Measurements from ENCODE around the gene WDR91.
"Not testable (repeated sequence)": the region's sequence is repeated elsewhere in the genome, so short reads cannot be mapped to it uniquely, and the experiment has no call there.

The WDR91 gene

GRCh38 chr7:135233570-135233969 lies 22.2 kb upstream of the WDR91 start, which contains the start of gene STRA8:
Gene STRA8, plus strand, starts transcription at chr7:135233838. Its CDS starts 6,687 bp downstream, at chr7:135240525.
- no peak for DNase-seq

GRCh38 chr7:135232720-135233119 lies 21.4 kb upstream of the WDR91 start:
- DNase-seq: no peak

DNA sequence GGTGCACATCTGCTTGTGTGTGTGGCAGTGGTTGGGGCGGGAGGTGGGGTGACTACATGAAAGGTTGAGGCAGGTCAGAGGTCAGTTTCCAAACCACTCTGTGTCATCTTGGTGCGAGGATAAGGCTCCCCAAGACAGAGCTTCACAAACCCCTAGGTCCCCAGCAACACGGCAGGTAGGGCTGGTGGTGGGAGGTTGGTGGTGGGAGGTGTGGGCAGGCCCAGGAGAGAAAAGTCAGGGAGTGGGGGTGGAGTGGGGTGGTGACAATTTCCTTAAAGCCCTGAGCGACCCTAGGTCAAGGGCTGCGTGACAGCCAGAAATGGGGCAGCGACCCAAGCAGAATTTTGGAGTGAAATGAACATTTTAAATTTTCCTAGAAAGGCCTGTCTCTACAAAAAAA lies 20.8 kb upstream of the WDR91 start:
- no peak for DNase-seq

DNA sequence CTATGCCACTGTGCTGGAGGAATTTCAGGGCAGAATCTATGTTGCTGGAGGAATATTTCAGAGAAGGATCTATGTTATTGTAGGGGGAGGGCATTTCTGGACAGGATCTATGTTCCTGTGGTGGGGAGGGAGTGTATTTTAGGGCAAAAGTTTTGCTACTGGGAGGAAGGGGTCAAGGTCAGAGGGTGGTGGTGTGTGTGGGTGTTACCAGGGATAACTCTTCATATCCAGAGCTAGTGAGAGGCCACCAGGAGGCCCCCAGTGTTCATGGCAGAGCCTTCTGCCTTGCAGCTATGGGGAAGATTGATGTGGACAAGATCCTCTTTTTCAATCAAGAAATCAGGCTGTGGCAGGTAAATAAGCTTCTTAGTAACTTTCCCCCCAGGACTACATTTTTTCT lies 20.4 kb upstream of the WDR91 start:
- no peak for DNase-seq

DNA sequence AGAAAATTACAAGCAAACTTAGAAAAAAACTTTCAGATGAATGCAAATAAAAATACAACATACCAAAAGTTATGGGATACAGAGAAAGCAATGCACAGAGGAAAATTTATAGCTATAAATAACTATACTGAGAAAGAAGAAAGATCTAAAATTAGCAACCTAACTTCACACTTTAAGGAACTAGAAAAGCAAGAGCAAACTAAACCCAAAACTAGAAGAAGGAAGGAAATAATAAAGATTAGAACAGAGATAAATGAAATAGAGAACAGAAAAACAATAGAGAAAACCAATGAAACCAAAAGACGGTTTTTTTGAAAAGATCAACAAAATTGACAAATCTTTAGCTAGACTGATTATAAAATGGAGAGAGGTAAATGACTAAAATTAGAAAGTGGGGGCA lies 12.7 kb upstream of the WDR91 start:
- DNase-seq: no peak

GRCh38 chr7:135217645-135218509 lies 6.6 kb upstream of the WDR91 start:
- DNase-seq: no peak

DNA sequence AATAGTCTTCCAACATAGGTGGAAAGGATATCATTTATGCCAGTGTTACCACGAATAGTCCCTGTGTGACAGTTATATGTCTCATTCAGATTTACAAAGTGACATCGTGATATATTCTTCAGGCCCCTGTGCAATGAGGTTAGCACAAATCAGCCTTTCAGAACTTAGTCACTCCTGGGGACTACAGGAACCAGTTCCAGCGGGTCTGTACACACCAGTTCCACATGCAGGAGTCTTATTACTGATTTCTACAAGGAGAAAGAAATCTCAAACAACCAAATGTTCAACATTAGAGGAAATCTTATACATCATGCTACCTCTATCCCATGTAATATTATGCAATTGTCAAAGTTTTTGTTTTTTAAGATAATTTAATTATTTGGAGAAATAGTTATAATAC lies 4.4 kb upstream of the WDR91 start:
- DNase-seq: no peak

- DNase-seq: no peak
These were observed 3.9 kb upstream of the WDR91 start for GRCh38 chr7:135215180-135215579.

DNA sequence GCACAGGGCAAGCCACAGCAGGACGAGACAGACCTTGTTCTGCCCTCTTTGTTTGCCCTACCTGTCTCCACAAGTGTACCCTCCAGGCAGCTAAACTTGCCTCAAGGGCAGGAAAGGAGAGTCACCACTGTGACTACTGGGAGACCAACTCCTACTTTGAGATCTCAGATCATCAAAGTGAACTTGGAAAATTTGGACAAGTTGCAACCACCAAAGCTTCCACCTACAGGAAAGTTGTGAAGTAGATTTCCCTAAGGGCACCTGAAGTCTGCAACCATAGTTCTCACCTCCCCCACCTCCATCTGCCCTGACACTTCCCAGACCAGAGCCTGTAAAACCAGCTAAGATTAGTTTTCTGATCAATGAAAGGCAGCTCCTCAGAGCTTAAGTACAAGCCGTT lies 2.5 kb upstream of the WDR91 start:
- DNase-seq: no peak

- DNase-seq: not testable (repeated sequence)
These were observed 790 bp upstream of the WDR91 start for GRCh38 chr7:135211946-135212685.

DNA sequence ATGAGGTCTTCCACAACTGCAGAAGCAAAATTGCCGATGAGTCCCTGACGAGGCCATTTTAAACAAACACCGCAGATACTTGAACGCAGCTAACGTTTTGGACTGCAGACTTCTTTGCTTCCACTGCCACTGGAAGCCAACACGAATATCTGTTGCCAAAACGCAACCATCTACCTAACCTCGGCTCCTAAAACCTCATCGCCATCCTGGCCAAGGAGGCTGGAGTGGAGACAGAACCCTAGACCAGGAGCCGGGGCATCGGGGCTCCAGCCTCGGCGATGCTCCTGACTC lies 493 bp downstream of the WDR91 start:
- no peak for DNase-seq

GRCh38 chr7:135209225-135209834 lies 2.0 kb downstream of the WDR91 start:
- DNase-seq: no peak

GRCh38 chr7:135208102-135208793 lies 3.1 kb downstream of the WDR91 start:
- no peak for DNase-seq

- DNase-seq: no peak
These were observed 3.8 kb downstream of the WDR91 start for GRCh38 chr7:135207406-135208101.

DNA sequence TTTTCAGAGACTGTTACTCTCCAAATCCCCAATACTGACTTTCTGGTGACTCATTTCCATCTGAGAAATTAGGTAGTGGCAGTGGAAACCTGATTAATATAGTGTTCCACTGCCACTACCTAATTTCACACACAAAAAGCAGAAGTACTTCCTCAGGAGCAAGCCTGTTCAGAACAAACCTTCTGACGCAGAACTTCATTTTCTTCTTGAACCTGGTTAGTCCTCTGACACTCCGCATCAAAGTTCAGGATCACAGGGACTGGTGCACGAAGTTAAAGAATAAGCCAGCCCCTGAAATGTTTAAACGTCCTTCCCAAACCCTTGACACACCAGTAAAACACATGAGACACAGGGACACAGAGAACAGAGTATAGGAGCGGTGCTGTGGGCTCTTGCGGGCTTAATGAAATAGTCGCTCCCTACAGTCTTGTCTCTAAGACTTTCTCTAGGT lies 4.4 kb downstream of the WDR91 start:
- no peak for DNase-seq

- no peak for DNase-seq
These were observed 5.5 kb downstream of the WDR91 start for GRCh38 chr7:135205850-135206249.

- no peak for DNase-seq
These were observed 6.5 kb downstream of the WDR91 start for GRCh38 chr7:135204876-135205275.

GRCh38 chr7:135204341-135204749 lies 7.0 kb downstream of the WDR91 start:
- no peak for DNase-seq

GRCh38 chr7:135201350-135201749 lies 10.0 kb downstream of the WDR91 start:
- no peak for DNase-seq

DNA sequence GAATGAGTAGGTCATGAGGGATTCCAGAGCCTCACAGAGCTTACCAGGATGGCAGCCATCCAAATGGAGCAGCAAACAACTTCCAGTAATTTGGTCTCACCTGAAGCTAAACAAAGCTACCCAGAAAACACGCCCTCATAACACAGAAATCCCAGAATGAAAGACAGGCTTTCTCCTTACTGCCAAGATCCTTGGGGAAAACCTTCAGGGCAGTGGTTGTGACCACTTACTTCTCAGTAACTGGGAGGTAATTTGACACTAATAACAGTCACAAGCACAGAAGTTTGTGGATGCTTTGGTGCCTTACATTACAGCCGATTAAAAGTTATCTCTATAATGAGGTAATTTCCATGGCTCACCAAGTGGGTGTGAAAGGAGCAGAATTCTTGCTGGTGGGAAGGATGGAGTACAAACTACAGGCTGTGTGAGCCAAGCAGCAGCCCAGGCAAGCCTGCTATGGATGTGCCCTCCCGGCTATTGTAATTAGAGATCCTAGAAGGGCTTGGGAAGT lies 10.4 kb downstream of the WDR91 start:
- no peak for DNase-seq

DNA sequence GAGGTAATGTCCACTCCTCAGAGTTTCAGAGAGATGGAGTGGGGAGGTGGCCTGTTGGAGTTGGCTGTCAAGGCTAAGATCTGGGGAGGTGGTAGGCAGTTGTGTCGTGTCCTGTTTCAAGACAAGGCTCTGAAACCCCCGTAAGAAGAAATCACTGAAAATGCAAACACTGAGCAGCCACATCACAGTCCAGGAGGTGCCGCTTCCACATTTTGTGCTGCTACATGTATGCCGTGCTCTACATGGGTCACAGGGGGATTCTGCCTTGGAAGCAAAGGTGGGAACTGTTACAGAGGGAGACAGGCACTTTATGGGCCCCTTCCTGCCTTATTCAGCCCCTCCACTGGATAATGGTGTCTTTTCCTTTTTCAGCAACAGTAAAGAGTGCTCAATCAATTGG lies 11.9 kb downstream of the WDR91 start:
- DNase-seq: no peak
